Natural killer cell (primary cell): ENCODE results near the gene PITX2. TPM values are rescaled to one million over a fixed set of nuclear protein-coding genes. Genes with fewer than 3 reads are reported as not detected.

Experiments used
- ATAC-seq, 3 donors: fragments of 150-1000 bp in 2 of 3; fragments of 200-7000 bp in 1 of 3; cut with Tn5 transposase; 1 replicate in 1 of 3; 2 replicates in 2 of 3; pipeline ENCODE4 v1.10.0; 2021; ENCODE audit warnings: mild to moderate bottlenecking in 2 of 3, moderate library complexity in 2 of 3
- DNase-seq, 2 donors: peaks; one replicate each; pipeline versions ENCODE4 v3.0.0 to v3.0.0-alpha.2; 2013 to 2021; ENCODE audit warnings: mixed read lengths in 1 of 2
- H3K27ac ChIP-seq: one replicate; pipeline ENCODE4 v1.5.1; 2013; ENCODE audit warnings: mild to moderate bottlenecking, low read length
- H3K27me3 ChIP-seq: one replicate; pipeline ENCODE4 v1.6.1; 2013; ENCODE audit warnings: low read length; ENCODE audit not compliant: control insufficient read depth, insufficient read depth
- H3K36me3 ChIP-seq: one replicate; pipeline ENCODE4 v1.6.1; 2013; ENCODE audit warnings: low read length; ENCODE audit not compliant: control insufficient read depth, insufficient read depth
- H3K4me1 ChIP-seq: one replicate; pipeline ENCODE4 v1.6.1; 2013; ENCODE audit warnings: low read length; ENCODE audit not compliant: control insufficient read depth, insufficient read depth
- H3K4me3 ChIP-seq: one replicate; pipeline ENCODE4 v1.5.1; 2013; ENCODE audit warnings: low read length
- H3K9me3 ChIP-seq: one replicate; pipeline ENCODE4 v1.6.1; 2013; ENCODE audit warnings: low read length; ENCODE audit not compliant: control insufficient read depth, insufficient read depth
- H3K27ac Mint-ChIP-seq, 2 donors: one replicate each; pipeline ENCODE4 v1.8.0; 2022; ENCODE audit warnings: mild to moderate bottlenecking in 2 of 2, mixed read lengths in 2 of 2, moderate library complexity in 1 of 2
- H3K27me3 Mint-ChIP-seq, 2 donors: one replicate each; pipeline ENCODE4 v1.8.0; 2022; ENCODE audit warnings: low read depth in 2 of 2, mixed read lengths in 2 of 2
- H3K36me3 Mint-ChIP-seq: one replicate; pipeline ENCODE4 v1.8.0; 2022; ENCODE audit warnings: mixed read lengths
- H3K4me1 Mint-ChIP-seq, 2 donors: one replicate each; pipeline ENCODE4 v1.8.0; 2022; ENCODE audit warnings: mixed read lengths in 2 of 2
- H3K4me3 Mint-ChIP-seq: one replicate; pipeline ENCODE4 v1.8.0; 2022; ENCODE audit warnings: mild to moderate bottlenecking, moderate library complexity, mixed read lengths
- H3K9me3 Mint-ChIP-seq, 2 donors: one replicate each; pipeline ENCODE4 v1.8.0; 2022; ENCODE audit warnings: mixed read lengths in 2 of 2
- WGBS: methylation state at CpG from one replicate; pipeline ENCODE4 v1.1.7; 2013; ENCODE audit warnings: missing lambda C conversion rate; ENCODE audit not compliant: insufficient coverage; 5-methylcytosine and 5-hydroxymethylcytosine counted together
- intact Hi-C: fragments of 100-400 bp; cut with micrococcal nuclease; formaldehyde crosslinking; loops from one replicate; pipeline ENCODE4 v1.14.2; 2022
- total RNA-seq, 4 donors: library from RNA; stranded (reverse); fragments of 120-200 nt in 1 of 4; gene quantifications; one replicate each; pipeline versions ENCODE4 v1.2.3 to v1.2.4, GENCODE V29; 2013 to 2022
- TF ChIP-seq, protein P1 (sequence below): fragments of 200-600 bp; IDR thresholded peaks from one replicate; pipeline ENCODE4 v1.8.0; 2022; ENCODE audit warnings: antibody characterized with exemption

Gene PITX2
- total RNA-seq, 3 donors from 2014 or later (not counting 1 experiment from before 2014, with no cell fraction given): not detected

DNA sequence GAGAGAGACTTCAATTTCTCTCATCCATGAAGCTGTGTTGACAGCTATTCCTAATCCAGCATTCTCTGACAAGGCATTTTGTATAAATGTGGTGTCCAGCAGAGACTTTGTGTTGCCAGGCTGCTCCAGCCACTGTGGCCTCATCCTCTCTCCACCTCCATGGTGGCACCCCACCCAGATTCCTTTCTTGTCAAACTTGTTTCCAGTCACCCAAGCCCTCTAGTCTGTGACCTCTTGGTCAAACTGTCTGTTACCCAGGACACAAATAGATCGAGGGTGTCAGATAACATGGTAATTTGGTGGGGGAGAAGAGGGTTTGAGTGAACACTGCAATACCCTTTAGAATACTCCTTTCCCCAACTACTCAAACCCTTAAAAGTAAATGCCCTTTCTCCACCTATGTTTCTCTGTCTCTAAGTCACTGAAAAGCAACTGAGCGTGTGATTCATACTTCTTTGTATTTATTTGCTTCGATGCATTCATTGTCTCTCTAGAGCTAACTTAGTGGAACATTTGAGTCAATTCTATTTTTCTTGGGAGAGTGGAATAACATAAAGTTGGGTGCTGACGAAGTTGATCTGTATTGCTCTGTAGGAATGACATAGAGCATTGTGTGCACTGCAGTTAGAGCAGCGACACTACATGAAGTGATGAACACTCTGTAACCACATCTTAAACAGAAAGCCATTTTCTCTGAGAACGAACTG lies 13.7 kb downstream of the PITX2 start:
- Histone ChIP-seq H3K9me3 (no peaks in the 10 kb centered on the region), H3K27ac (no peak overlapping the region), H3K27me3 (peaks cover 36% of the 10 kb centered on the region), H3K36me3 (no peaks in the 10 kb centered on the region), H3K4me3 (no peak overlapping the region), H3K4me1 (no peaks in the 10 kb centered on the region)
- Mint-ChIP-seq H3K4me1 (no peaks in the 10 kb centered on the region), H3K4me3 (no peak overlapping the region), H3K27ac (no peak overlapping the region), H3K9me3 (peaks cover 0 to 3% of the 10 kb centered on the region in 2 donors), H3K36me3 (no peaks in the 10 kb centered on the region), H3K27me3 (peaks cover 28 to 37% of the 10 kb centered on the region in 2 donors)
- TF ChIP-seq, protein P1, sequence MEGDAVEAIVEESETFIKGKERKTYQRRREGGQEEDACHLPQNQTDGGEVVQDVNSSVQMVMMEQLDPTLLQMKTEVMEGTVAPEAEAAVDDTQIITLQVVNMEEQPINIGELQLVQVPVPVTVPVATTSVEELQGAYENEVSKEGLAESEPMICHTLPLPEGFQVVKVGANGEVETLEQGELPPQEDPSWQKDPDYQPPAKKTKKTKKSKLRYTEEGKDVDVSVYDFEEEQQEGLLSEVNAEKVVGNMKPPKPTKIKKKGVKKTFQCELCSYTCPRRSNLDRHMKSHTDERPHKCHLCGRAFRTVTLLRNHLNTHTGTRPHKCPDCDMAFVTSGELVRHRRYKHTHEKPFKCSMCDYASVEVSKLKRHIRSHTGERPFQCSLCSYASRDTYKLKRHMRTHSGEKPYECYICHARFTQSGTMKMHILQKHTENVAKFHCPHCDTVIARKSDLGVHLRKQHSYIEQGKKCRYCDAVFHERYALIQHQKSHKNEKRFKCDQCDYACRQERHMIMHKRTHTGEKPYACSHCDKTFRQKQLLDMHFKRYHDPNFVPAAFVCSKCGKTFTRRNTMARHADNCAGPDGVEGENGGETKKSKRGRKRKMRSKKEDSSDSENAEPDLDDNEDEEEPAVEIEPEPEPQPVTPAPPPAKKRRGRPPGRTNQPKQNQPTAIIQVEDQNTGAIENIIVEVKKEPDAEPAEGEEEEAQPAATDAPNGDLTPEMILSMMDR: no peak
- ATAC-seq (no peak), DNase-seq (no peak)
- WGBS: 47% methylated on average over 5 of the region's 6 CpGs
- intact Hi-C loops: no loop called here

DNA sequence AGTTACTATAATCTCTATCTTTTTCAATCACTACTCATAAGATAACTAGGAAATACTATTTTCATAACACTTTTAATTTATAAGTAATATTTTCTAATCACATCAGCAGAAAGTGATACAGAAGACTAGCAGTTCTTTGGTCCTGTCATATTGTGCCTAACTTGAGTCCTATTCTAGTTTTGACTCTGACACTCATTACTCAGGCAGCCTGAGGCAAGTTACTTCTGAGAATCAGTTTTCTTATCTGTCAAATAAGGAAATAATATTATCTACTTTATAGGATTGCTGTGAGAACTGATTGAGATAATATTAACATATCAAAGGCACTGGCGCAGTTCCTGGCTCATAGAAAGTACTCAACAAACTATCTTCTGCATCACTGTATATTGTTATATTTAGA lies 17.8 kb downstream of the PITX2 start:
- WGBS: no CpG with 5 or more reads among the region's 1 CpG
- Mint-ChIP-seq H3K27ac (no peak overlapping the region), H3K4me1 (no peaks in the 10 kb centered on the region), H3K27me3 (peaks cover 23 to 24% of the 10 kb centered on the region in 2 donors), H3K36me3 (no peaks in the 10 kb centered on the region), H3K4me3 (no peak overlapping the region), H3K9me3 (peaks cover 0 to 6% of the 10 kb centered on the region in 2 donors)
- no peak overlapping the region for H3K27ac ChIP-seq
- intact Hi-C loops: no loop called here
- peaks cover 5% of the 10 kb centered on the region for H3K27me3 ChIP-seq
- ATAC-seq (no peak), DNase-seq (no peak)
- TF ChIP-seq, protein P1: no peak
- H3K36me3 ChIP-seq: no peaks in the 10 kb centered on the region
- no peak overlapping the region for H3K4me3 ChIP-seq
- H3K9me3 ChIP-seq: no peaks in the 10 kb centered on the region
- no peaks in the 10 kb centered on the region for H3K4me1 ChIP-seq

DNA sequence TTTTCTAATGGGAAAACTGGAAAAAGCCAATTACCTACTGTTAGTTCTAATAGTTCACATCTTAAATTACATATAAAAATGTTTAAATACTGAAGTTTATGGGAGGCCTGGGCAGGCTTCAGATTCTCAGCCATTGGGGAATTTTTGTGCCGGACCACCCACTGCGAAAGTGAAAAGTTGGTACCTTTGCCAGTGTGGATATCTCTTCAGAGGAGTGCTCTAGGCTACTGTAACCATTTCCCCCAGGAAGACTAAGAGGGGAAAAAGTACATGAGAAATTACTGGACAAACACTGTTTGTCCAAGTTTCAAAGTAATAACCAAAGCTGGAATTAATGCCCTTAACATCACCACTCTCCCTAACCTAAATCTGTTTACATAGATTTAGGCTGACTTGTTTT lies 20.8 kb downstream of the PITX2 start:
- no peak overlapping the region for H3K27ac Mint-ChIP-seq
- intact Hi-C loops: no loop called here
- 100% methylated on average over 2 of the region's 2 CpGs for WGBS
- Histone ChIP-seq H3K4me3 (no peak overlapping the region), H3K9me3 (no peaks in the 10 kb centered on the region), H3K27me3 (peaks cover 3% of the 10 kb centered on the region), H3K4me1 (no peaks in the 10 kb centered on the region), H3K27ac (no peak overlapping the region), H3K36me3 (no peaks in the 10 kb centered on the region)
- peaks cover 4 to 5% of the 10 kb centered on the region in 2 donors for H3K9me3 Mint-ChIP-seq
- no peak for ATAC-seq
- peaks cover 13 to 15% of the 10 kb centered on the region in 2 donors for H3K27me3 Mint-ChIP-seq
- no peak for DNase-seq
- no peaks in the 10 kb centered on the region for H3K4me1 Mint-ChIP-seq
- H3K36me3 Mint-ChIP-seq: no peaks in the 10 kb centered on the region
- H3K4me3 Mint-ChIP-seq: no peak overlapping the region
- TF ChIP-seq, protein P1: no peak

DNA sequence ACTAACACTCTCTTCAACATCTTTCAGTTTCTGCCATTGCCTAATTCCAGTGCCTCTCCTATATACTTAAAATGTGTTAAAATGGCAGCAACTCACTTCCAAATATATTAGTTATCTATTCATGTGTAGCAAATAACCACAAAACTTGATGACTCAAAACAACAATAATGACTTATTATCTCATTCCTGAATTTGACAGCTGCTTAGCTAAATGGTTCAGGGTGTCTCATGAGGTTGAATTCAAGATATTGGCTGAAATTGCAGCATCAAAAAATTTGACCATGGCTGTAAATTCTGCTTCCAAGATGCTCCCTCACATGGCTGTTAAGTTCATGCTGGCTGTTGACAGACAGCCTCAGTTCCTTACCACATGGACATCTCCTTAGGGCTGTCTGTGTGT lies 25.3 kb downstream of the PITX2 start:
- H3K4me3 Mint-ChIP-seq: no peak overlapping the region
- peaks cover 15% of the 10 kb centered on the region in 2 donors for H3K27me3 Mint-ChIP-seq
- no peaks in the 10 kb centered on the region for H3K4me1 Mint-ChIP-seq
- TF ChIP-seq, protein P1: no peak
- DNase-seq: no peak
- Histone ChIP-seq H3K27me3 (peaks cover 3% of the 10 kb centered on the region), H3K9me3 (no peaks in the 10 kb centered on the region), H3K27ac (no peak overlapping the region), H3K4me1 (no peaks in the 10 kb centered on the region), H3K36me3 (no peaks in the 10 kb centered on the region), H3K4me3 (no peak overlapping the region)
- peaks cover 8 to 9% of the 10 kb centered on the region in 2 donors for H3K9me3 Mint-ChIP-seq
- no peak for ATAC-seq
- intact Hi-C loops: no loop called here
- no peaks in the 10 kb centered on the region for H3K36me3 Mint-ChIP-seq
- no peak overlapping the region for H3K27ac Mint-ChIP-seq
